GM21381 (cell line): Measurements from ENCODE around the gene AKAP13.
"Not testable (repeated sequence)": the region's sequence is repeated elsewhere in the genome, so short reads cannot be mapped to it uniquely, and the experiment has no call there.

Experiments
- ATAC-seq: cut with Tn5 transposase; IDR thresholded peaks from one replicate; pipeline ENCODE4 v1.9.1; 2021; ENCODE audit warnings: mild to moderate bottlenecking, moderate library complexity; ENCODE audit not compliant: unreplicated experiment

AKAP13 gene

DNA sequence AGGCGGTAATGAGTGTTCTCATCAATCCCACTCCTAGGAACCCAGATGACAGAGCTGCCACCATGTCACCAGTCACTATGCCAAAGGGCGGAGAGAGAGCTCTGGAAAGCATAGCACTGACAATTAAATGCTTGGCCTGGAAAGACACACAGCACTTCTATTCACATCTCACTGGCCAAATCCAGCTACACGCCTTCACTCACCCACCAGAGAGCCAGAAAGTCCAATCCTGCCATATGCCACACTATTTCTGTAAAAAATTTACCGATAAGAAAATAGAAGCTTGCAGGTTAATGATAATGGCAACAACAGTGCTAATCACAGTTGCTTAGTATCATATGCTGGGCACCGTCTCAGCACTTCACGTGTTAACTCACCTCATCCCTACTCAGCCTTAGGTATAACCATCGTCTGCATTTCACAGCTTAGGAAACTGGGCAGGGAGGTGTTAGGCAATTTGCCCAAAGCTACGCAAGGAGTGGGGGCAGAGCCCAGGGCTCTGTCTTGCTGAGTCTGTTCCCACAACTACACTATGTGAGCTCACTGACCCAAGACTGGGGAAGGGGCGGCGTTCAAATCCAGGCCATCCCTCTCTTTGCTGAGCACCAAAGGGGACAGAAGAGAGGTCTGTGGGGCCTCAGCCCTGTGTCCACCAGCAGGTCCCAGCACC is 397.8 kb downstream of the AKAP13 start:
- no peak for ATAC-seq

- ATAC-seq, result no peak
These were observed 398.8 kb downstream of the AKAP13 start for GRCh38 chr15:85779249-85779648.

DNA sequence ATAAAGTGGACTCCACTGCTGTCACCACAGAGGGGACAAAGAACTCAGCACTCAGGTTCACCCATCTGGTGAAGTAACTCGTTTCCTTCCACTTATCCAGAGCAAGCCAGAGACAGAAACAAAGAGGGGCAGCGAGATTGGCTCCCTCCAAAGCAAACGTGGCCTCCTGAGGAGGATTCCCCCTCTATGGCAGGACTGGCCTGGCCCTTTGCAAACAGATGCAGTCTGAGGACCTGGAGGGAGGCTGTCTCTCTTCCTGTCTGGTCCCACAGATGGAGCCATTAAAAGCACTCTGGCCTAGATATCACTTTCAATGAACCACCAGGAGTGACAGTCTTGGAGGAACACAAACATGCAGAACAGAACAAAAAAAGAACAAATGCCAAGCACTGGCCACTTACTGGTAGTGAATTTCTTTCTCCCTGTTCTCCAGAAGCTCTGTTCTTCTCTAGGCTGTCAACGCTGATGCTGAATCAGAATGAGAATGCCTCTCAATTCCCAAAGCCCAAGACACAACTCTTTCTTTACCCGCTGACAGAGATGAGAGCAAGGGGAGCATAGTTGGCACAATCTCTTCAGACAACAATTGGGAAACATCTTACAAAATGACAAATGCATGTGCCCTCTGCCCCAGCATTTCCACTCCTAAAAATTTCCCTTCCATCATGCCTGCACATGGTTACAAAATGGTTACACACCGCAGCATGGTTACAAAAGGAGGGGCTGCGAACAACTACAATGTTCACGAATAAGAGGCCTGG is 400.0 kb downstream of the AKAP13 start:
- no peak for ATAC-seq

DNA sequence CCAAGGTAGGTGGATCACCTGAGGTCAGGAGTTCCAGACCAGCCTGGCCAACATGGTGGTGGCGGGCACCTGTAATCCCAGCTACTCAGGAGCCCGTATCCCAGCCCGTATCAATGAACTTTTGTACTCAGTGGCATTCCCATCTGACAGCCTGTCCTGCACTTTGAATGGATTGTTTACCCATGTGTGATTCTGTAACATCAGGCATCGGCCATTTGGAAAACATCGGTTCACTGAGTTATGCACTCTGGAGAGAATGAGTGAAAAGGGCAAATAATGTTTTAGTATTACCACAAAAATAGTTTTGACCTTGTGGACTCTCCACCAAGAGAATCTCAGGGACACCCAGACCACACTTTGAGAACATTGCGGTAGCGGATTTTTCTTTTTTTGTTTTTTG is 400.7 kb downstream of the AKAP13 start:
- no peak for ATAC-seq

DNA sequence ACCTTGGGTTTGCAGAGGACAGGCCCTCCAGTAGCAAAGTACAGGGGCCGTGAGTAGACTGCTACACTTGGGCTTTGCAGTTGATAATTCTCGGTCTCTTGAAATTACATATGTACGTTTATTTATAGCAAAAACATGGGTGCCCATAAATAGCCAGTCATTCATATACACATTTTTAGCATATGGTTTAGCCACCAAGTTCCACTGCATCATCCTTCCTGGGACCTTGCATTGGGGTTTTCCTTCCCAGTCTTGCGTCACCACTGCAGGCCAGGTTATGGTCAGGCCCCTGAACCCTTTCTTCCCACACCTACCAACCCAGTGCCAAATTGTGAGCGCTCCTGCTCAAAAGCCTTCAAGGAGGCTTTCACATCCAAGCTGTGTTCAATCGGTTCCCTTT is 401.7 kb downstream of the AKAP13 start:
- no peak for ATAC-seq

DNA sequence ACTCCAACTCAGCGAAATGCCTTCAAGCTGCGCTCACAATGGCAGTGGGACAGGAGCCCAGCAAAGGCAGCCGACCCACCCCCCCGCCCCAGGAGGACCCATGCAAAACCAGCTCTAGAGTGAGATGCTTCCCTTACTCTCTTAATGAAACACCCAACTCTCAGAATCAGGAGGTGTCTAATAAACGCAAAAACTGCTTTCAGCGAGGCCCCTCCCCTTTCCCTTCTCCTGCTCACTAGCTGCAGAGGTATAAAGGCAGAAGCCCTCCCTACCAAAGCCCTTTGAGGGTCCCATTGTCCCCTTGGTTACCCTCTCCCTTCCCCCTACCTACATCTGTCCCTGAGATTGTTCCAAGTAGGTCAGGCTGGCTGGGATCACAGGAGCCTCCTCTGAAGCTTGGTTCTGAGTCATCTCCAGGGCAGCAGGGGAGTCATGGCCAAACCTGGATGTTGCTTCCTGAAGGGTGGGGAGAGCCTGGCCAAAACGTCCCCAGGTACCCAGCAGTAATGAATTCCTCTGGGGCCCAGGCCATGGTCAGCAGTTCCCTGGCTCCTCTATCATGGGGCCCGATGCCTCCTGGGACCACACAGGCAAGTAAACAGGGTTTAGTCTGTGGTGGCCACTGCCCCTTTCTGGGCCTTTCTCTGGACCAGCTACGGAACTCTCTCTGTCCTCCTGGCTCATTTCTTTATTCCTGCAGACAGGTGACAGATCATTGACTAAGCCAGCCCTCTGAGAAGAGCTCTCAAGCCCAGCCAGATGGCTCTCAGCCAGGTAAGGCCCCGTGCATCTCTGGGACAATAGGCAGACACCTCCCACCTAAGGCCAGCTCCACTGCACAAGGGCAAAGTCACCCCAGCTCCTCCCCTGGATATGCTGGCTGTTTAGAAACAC is 405.7 kb downstream of the AKAP13 start:
- no peak for ATAC-seq

DNA sequence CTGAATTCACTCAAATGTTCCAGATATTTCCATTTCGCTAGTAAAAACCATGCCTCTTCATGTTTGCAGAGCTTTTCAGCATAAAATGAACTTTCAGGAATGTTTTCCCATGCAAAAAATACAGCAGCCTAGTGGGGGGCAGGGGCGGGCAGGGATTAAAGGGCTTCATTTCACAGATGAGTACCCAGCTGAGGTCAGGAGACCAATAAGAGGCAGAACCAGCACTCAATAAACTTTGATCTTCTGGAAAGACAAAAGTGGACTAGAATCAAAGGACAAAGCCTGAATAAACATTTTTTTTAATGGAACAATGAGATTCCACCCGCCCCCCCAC is 406.3 kb downstream of the AKAP13 start:
- ATAC-seq, result no peak

DNA sequence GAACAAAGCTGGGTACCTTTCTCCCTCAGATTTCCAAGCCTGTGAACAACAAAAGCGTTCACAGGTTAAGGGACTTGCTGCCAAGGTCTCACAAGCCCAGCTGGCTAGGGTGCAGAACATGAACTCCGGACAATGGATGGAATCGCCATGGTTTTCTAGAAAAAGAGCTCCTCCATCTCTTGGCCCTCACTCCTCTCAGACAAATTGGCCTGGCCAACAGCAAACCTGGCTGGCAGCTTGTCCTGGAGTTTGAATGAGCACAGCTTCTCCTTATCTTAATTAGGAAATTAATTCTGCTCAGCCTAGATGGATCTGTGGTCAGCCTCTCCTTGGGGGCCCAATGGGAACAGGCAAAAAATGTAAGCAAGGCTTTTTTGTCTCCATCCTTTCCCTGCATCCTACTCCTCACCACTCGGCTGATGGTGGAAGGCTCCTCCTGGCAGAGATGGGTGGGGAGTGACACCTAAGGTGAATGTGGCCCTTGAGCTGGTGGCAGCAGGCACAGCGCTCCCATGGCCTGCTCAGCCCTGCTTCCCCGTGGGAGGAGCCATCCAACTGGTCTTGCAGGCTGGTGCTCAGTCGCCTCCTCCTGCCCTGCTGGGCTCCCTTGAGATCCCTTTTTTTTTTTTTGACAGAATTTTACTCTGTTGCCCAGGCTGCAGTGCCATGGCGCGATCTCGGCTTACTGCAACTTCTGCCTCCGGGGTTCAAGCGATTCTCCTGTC is 408.5 kb downstream of the AKAP13 start:
- ATAC-seq, result no peak

- ATAC-seq, result no peak
These were observed 409.1 kb downstream of the AKAP13 start for GRCh38 chr15:85789496-85789875.

- ATAC-seq, result no peak
These were observed 411.8 kb downstream of the AKAP13 start for GRCh38 chr15:85792102-85792731.

GRCh38 chr15:85792912-85793590 is 412.6 kb downstream of the AKAP13 start:
- no peak for ATAC-seq

DNA sequence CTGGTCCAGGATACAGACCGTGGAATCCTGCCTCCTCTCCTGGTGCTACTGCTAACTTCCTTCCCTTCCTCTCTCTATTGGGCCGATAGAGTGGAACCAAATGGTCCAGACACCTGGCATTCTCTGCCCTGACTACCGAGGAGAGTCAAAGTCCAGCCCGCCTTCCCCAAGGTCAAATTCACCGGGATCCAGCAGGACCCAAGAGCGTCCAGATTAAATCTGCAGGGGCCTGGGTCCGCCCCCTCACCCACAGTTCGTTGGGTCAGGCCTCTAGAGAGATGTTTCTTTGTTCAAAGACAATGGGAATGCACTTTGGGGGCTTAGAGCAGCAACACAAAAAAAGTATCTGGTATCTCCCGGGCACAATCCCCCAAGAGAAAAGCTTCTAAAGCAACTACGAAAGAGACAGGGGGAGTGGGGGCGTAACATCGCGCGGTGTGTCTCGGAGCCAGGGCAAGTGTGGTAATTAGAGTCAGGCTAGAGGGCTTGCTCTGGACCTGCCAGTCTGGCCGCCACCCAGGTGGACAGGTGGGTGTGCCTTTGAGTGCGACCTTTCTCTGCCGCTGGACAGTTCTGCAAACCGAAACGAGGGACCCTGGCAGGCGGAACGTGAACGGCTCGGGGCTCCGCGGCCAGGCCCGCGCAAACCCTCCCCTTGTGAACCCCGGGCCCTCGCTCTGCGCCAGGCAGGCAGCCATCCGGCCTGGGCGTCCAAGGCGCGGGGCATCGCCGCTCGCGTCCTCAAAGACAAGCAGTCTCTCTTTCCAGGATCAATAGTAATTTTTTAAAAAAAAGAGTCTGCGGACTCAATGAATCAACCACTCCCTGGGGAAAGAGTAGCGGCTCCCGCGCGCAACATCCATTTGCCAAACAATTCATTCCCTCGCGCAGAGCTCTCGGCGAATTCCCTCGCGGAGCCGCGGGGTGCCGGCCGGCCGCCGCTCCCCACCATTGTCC is 413.5 kb downstream of the AKAP13 start:
- peak; percentile 40 for ATAC-seq

DNA sequence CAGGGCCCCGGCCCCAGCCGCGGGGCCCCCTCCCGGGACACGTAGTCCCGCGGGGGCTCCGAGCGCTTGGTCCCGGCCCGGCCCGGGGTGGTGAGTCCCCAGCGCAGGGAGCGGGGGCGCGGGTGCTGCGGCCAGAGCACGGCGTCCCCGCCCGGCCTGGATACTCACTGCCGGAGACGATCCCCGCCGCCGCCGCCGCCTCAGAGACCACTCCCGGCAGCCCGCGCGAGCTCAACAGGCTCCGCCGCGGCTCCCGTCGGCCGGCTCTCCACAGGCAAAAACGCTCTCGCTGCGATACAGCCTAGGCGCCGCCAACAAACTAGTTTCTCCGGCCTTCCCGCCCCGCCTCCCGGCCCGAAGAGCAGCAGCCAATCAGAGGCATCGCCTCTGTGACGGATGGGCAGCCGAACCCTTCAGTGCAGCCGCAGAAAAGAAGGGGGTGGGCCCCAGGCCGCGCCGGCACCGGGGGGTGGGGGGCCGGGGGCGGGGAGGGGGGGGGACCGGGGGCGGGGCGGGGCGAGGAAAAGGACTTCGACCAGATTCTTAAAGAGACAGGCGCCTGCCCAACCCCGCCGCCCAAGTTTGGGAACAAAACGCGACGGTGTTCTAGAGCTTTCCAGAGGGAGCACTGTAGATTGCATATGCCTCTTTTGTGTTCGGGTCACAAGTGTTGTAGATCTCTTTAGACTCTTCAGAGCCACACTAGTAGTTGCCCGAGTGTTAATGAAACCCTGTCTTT is 414.4 kb downstream of the AKAP13 start, which contains the start of gene KLHL25:
Gene KLHL25 (minus strand): TSS at position 328 of the 739 bp plus-strand sequence. CDS start 25,115 bp downstream, outside the sequence.
- ATAC-seq, result peak; percentile 98

GRCh38 chr15:85795337-85796305 is 415.2 kb downstream of the AKAP13 start:
- ATAC-seq, result no peak

DNA sequence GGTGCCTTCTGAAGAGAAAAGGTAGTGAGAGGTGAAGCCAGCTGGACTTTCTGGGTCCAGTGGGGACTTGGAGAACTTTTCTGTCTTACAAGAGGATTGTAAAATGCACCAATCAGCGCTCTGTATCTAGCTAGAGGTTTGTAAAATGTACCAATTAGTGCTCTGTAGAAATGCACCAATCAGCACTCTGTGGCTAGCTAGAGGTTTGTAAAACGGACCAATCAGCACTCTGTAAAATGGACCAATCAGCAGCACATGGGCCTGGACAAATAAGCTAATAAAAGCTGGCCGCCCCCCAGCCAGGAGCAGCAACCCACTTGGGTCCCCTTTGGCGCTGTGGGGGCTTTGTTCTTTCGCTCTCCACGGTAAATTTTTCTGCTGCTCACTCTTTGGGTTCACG is 416.0 kb downstream of the AKAP13 start:
- ATAC-seq, result not testable (repeated sequence)
